Activated CD8-positive, alpha-beta T cell treated with anti-CD3 and anti-CD28 coated beads for 36 hours (primary cell): ENCODE results near the gene PFKL. TPM values are rescaled to one million over a fixed set of nuclear protein-coding genes. Genes with fewer than 3 reads are reported as not detected.
"Not testable (repeated sequence)": the region's sequence is repeated elsewhere in the genome, so short reads cannot be mapped to it uniquely, and the experiment has no call there.

Experiments used
- ATAC-seq: fragments of 200-7000 bp; cut with Tn5 transposase; one replicate; pipeline ENCODE4 v1.10.0; 2021; ENCODE audit warnings: mild to moderate bottlenecking, moderate library complexity
- CTCF ChIA-PET: fragments of 350-600 bp; sonication (Branson Sonifier 250); formaldehyde crosslinking; loops from one replicate; lab custom pipeline; 2021; ENCODE audit warnings: antibody characterized with exemption; lab: Charles Lee
- POLR2A ChIA-PET: fragments of 350-600 bp; sonication (Branson Sonifier 250); formaldehyde crosslinking; loops from one replicate; lab custom pipeline; 2021; ENCODE audit warnings: antibody characterized with exemption; lab: Charles Lee
- DNase-seq: peaks from one replicate; pipeline ENCODE4 v3.0.0-alpha.2; 2020
- H3K27ac Mint-ChIP-seq: one replicate; pipeline ENCODE4 v1.8.0; 2021; ENCODE audit warnings: mild to moderate bottlenecking, mixed read lengths
- H3K27me3 Mint-ChIP-seq: one replicate; pipeline ENCODE4 v1.8.0; 2021; ENCODE audit warnings: mixed read lengths
- H3K36me3 Mint-ChIP-seq: one replicate; pipeline ENCODE4 v1.8.0; 2021; ENCODE audit warnings: low read depth, mixed read lengths
- H3K4me1 Mint-ChIP-seq: one replicate; pipeline ENCODE4 v1.8.0; 2021; ENCODE audit warnings: low read depth, mixed read lengths
- H3K4me3 Mint-ChIP-seq: one replicate; pipeline ENCODE4 v1.8.0; 2021; ENCODE audit warnings: mild to moderate bottlenecking, moderate library complexity, mixed read lengths
- H3K9me3 Mint-ChIP-seq: one replicate; pipeline ENCODE4 v1.8.0; 2021; ENCODE audit warnings: mixed read lengths
- CTCF ChIP-seq: fragments of 200-600 bp; IDR thresholded peaks from one replicate; pipeline ENCODE4 v1.8.0; 2022; ENCODE audit warnings: antibody characterized with exemption, mild to moderate bottlenecking
- intact Hi-C: fragments of 100-400 bp; cut with micrococcal nuclease; formaldehyde crosslinking; loops from one replicate; pipeline ENCODE4 v1.10.0; 2022
- total RNA-seq, 2 experiments: library from RNA; stranded (reverse); gene quantifications; one replicate each; pipeline ENCODE4 v1.2.3, GENCODE V29; 2021

Gene PFKL
- total RNA-seq, 2 experiments from 2014 or later: 188 to 200 TPM

GRCh38 chr21:44279354-44280260, 20.2 kb upstream of the PFKL start:
- Mint-ChIP-seq H3K27me3 (no peaks in the 10 kb centered on the region), H3K4me3 (no peak overlapping the region), H3K27ac (no peak overlapping the region), H3K4me1 (no peaks in the 10 kb centered on the region), H3K9me3 (no peaks in the 10 kb centered on the region), H3K36me3 (no peaks in the 10 kb centered on the region)
- POLR2A ChIA-PET: no interaction called here
- CTCF ChIA-PET: no interaction called here
- intact Hi-C loops: no loop called here
- TF ChIP-seq CTCF: no peak
- no peak for DNase-seq
- no peak for ATAC-seq

- DNase-seq (no peak), ATAC-seq (no peak)
- intact Hi-C loops: no loop called here
- H3K9me3 Mint-ChIP-seq: no peaks in the 10 kb centered on the region
- H3K36me3 Mint-ChIP-seq: no peaks in the 10 kb centered on the region
- H3K27ac Mint-ChIP-seq: no peak overlapping the region
- no peak overlapping the region for H3K4me3 Mint-ChIP-seq
- ChIA-PET CTCF (no interaction called here), POLR2A (no interaction called here)
- no peaks in the 10 kb centered on the region for H3K4me1 Mint-ChIP-seq
- no peaks in the 10 kb centered on the region for H3K27me3 Mint-ChIP-seq
- no peak for TF ChIP-seq CTCF
Measured at GRCh38 chr21:44281801-44282200, 18.1 kb upstream of the PFKL start.

GRCh38 chr21:44282370-44282769, 17.5 kb upstream of the PFKL start:
- TF ChIP-seq CTCF: no peak
- CTCF ChIA-PET: no interaction called here
- Mint-ChIP-seq H3K27me3 (no peaks in the 10 kb centered on the region), H3K9me3 (no peaks in the 10 kb centered on the region), H3K4me3 (no peak overlapping the region), H3K27ac (no peak overlapping the region), H3K4me1 (no peaks in the 10 kb centered on the region), H3K36me3 (no peaks in the 10 kb centered on the region)
- intact Hi-C loops: no loop called here
- POLR2A ChIA-PET: no interaction called here
- DNase-seq: no peak
- ATAC-seq: no peak

GRCh38 chr21:44283211-44283785, 16.6 kb upstream of the PFKL start:
- DNase-seq, H3K9me3 Mint-ChIP-seq, intact Hi-C loops, H3K4me3 Mint-ChIP-seq, CTCF ChIA-PET, H3K27me3 Mint-ChIP-seq, H3K27ac Mint-ChIP-seq, H3K4me1 Mint-ChIP-seq, ATAC-seq, H3K36me3 Mint-ChIP-seq, POLR2A ChIA-PET: not testable (repeated sequence)

GRCh38 chr21:44283948-44284347, 15.9 kb upstream of the PFKL start:
- no peak overlapping the region for H3K4me3 Mint-ChIP-seq
- no peak overlapping the region for H3K27ac Mint-ChIP-seq
- no peaks in the 10 kb centered on the region for H3K27me3 Mint-ChIP-seq
- intact Hi-C loops: no loop called here
- DNase-seq (no peak), ATAC-seq (no peak)
- ChIA-PET CTCF (no interaction called here), POLR2A (no interaction called here)
- H3K9me3 Mint-ChIP-seq: no peaks in the 10 kb centered on the region
- no peaks in the 10 kb centered on the region for H3K36me3 Mint-ChIP-seq
- TF ChIP-seq CTCF: no peak
- no peaks in the 10 kb centered on the region for H3K4me1 Mint-ChIP-seq
